Measurements from ENCODE around the gene ABHD14A.

- TF ChIP-seq POLR2A (IDR thresholded peaks at IDR 0.05) (no peak), CTCF (IDR thresholded peaks at IDR 0.05) (no peak)
Observed at GRCh38 chr3:52002748-52003147, 27.9 kb downstream of the ABHD14A start.
